Vagina (tissue), 2 donors: ENCODE data around the gene PWWP2B. TPM values are rescaled to one million over a fixed set of nuclear protein-coding genes. Genes with fewer than 3 reads are reported as not detected.
"Not testable (repeated sequence)": the region's sequence is repeated elsewhere in the genome, so short reads cannot be mapped to it uniquely, and the experiment has no call there.

Source experiments
- DNase-seq, 2 donors: peaks; one replicate each; pipeline ENCODE4 v3.0.0-alpha.2; 2017; ENCODE audit errors: extremely low spot score in 2 of 2
- H3K27ac ChIP-seq: fragments of 200-600 bp; sonication (generic); one replicate; pipeline ENCODE4 v1.5.1; 2019
- H3K27me3 ChIP-seq: fragments of 200-600 bp; sonication (generic); one replicate; pipeline ENCODE4 v1.5.1; 2019
- H3K36me3 ChIP-seq, 2 donors: fragments of 200-600 bp; sonication (generic); one replicate each; pipeline ENCODE4 v1.5.1; 2017 to 2019
- H3K4me1 ChIP-seq: fragments of 200-600 bp; sonication (generic); one replicate; pipeline ENCODE4 v1.5.1; 2019
- H3K4me3 ChIP-seq, 2 donors: fragments of 200-600 bp; sonication (generic); 1 replicate in 1 of 2; 2 replicates in 1 of 2; pipeline ENCODE4 v1.5.1; 2016 to 2019
- H3K9me3 ChIP-seq: fragments of 200-600 bp; sonication (generic); one replicate; pipeline ENCODE4 v1.5.1; 2019
- CTCF ChIP-seq, 3 experiments: fragments of 450-650 bp in 2 of 3; fragments of 200-600 bp in 1 of 3; sonication (generic) in 1 of 3; IDR thresholded peaks; one replicate each; pipeline ENCODE4 v1.5.1; 2017 to 2019; ENCODE audit warnings: antibody characterized with exemption in 3 of 3, mild to moderate bottlenecking in 2 of 3, moderate library complexity in 2 of 3
- POLR2A ChIP-seq, 2 donors: fragments of 450-650 bp; IDR thresholded peaks; one replicate each; pipeline ENCODE4 v1.6.1; 2017; ENCODE audit warnings: antibody characterized with exemption in 2 of 2, mild to moderate bottlenecking in 2 of 2, moderate library complexity in 2 of 2
- POLR2AphosphoS5 ChIP-seq, 2 donors: sonication (generic); formaldehyde crosslinking; IDR thresholded peaks; one replicate each; pipeline ENCODE4 v1.9.0; 2017; ENCODE audit warnings: antibody characterized with exemption in 2 of 2, mild to moderate bottlenecking in 2 of 2, low read depth in 1 of 2; ENCODE audit not compliant: insufficient read depth in 1 of 2
- intact Hi-C: fragments of 100-400 bp; cut with DNase I; formaldehyde crosslinking; loops from one replicate; pipeline ENCODE4 v1.15.1; 2023
- total RNA-seq: library from RNA; depleted of rRNA; stranded (reverse); fragments of >200 nt; gene quantifications from one replicate; pipeline ENCODE4 v1.2.3, GENCODE V29; 2016

Gene PWWP2B
- total RNA-seq, 1 donor from 2014 or later: 14.7 TPM

GRCh38 chr10:132377326-132377725, 19.7 kb upstream of the PWWP2B start:
- Histone ChIP-seq H3K27ac (no peak overlapping the region), H3K36me3 (no peaks in the 10 kb centered on the region), H3K4me1 (no peaks in the 10 kb centered on the region), H3K4me3 (no peak overlapping the region), H3K27me3 (no peaks in the 10 kb centered on the region), H3K9me3 (no peaks in the 10 kb centered on the region)
- intact Hi-C loops: no loop called here
- TF ChIP-seq POLR2AphosphoS5 (IDR thresholded peaks at IDR 0.05; ENCODE audit: insufficient read depth in 1 of 2, low read depth in 1 of 2): no peak
- TF ChIP-seq POLR2A (IDR thresholded peaks at IDR 0.05): no peak
- no peak for TF ChIP-seq CTCF (IDR thresholded peaks at IDR 0.05)
- DNase-seq: no peak

GRCh38 chr10:132379026-132379425, 18.0 kb upstream of the PWWP2B start:
- H3K27me3 ChIP-seq, DNase-seq, H3K27ac ChIP-seq, H3K9me3 ChIP-seq, intact Hi-C loops, H3K4me3 ChIP-seq, H3K36me3 ChIP-seq, H3K4me1 ChIP-seq: not testable (repeated sequence)

GRCh38 chr10:132380986-132381385, 16.0 kb upstream of the PWWP2B start:
- H3K9me3 ChIP-seq, H3K36me3 ChIP-seq, intact Hi-C loops, H3K27me3 ChIP-seq, DNase-seq, H3K27ac ChIP-seq, H3K4me1 ChIP-seq, H3K4me3 ChIP-seq: not testable (repeated sequence)

GRCh38 chr10:132381741-132382140, 15.3 kb upstream of the PWWP2B start:
- no peaks in the 10 kb centered on the region for H3K36me3 ChIP-seq
- no peaks in the 10 kb centered on the region for H3K27me3 ChIP-seq
- H3K9me3 ChIP-seq: no peaks in the 10 kb centered on the region
- no peak for DNase-seq
- TF ChIP-seq POLR2A (IDR thresholded peaks at IDR 0.05): no peak
- TF ChIP-seq POLR2AphosphoS5 (IDR thresholded peaks at IDR 0.05; ENCODE audit: insufficient read depth in 1 of 2, low read depth in 1 of 2): no peak
- no peak for TF ChIP-seq CTCF (IDR thresholded peaks at IDR 0.05)
- no peak overlapping the region for H3K27ac ChIP-seq
- no peak overlapping the region for H3K4me3 ChIP-seq
- intact Hi-C loops: no loop called here
- H3K4me1 ChIP-seq: no peaks in the 10 kb centered on the region

GRCh38 chr10:132382231-132382922, 14.6 kb upstream of the PWWP2B start:
- Histone ChIP-seq H3K27me3 (no peaks in the 10 kb centered on the region), H3K36me3 (no peaks in the 10 kb centered on the region), H3K4me1 (no peaks in the 10 kb centered on the region), H3K9me3 (no peaks in the 10 kb centered on the region), H3K4me3 (no peak overlapping the region), H3K27ac (no peak overlapping the region)
- DNase-seq: no peak
- TF ChIP-seq POLR2AphosphoS5 (IDR thresholded peaks at IDR 0.05; ENCODE audit: insufficient read depth in 1 of 2, low read depth in 1 of 2) (no peak), CTCF (IDR thresholded peaks at IDR 0.05) (no peak), POLR2A (IDR thresholded peaks at IDR 0.05) (no peak)
- intact Hi-C loops: no loop called here

- no peak for DNase-seq
- H3K27ac ChIP-seq: no peak overlapping the region
- intact Hi-C loops: no loop called here
These were observed 13.9 kb upstream of the PWWP2B start for GRCh38 chr10:132383101-132383500.

More at GRCh38 chr10:132383101-132383500, 13.9 kb upstream of the PWWP2B start:
- TF ChIP-seq POLR2A (IDR thresholded peaks at IDR 0.05) (no peak), POLR2AphosphoS5 (IDR thresholded peaks at IDR 0.05; ENCODE audit: insufficient read depth in 1 of 2, low read depth in 1 of 2) (no peak), CTCF (IDR thresholded peaks at IDR 0.05) (no peak)
- H3K36me3 ChIP-seq: no peaks in the 10 kb centered on the region
- H3K4me3 ChIP-seq: no peak overlapping the region
- no peaks in the 10 kb centered on the region for H3K9me3 ChIP-seq
- H3K27me3 ChIP-seq: no peaks in the 10 kb centered on the region
- no peaks in the 10 kb centered on the region for H3K4me1 ChIP-seq
